ENCODE data around the gene CPLX3.

Gene CPLX3

DNA sequence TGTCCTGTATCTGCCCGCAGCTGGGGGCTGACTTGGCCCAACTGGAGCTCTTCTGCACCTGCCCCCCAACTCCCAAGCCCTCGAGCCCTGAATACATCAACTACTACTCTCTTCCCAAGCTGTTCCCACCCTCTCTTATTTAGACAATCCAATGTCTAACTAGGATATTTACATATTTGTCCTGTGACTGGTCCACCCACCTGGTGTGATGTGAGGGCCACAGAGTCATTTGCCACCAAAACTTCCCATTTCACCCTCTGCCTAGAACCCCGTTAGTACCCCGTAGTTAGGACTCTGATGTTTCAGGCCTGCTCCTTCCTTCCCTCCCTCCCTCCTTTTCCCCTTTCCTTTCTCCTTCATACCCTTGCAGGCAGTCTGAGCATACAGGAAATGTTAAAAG, 6.4 kb downstream of the CPLX3 start:
- DNase-seq (ENCODE audit: low read depth in 2 of 2): no peak
- TF ChIP-seq, protein P1, sequence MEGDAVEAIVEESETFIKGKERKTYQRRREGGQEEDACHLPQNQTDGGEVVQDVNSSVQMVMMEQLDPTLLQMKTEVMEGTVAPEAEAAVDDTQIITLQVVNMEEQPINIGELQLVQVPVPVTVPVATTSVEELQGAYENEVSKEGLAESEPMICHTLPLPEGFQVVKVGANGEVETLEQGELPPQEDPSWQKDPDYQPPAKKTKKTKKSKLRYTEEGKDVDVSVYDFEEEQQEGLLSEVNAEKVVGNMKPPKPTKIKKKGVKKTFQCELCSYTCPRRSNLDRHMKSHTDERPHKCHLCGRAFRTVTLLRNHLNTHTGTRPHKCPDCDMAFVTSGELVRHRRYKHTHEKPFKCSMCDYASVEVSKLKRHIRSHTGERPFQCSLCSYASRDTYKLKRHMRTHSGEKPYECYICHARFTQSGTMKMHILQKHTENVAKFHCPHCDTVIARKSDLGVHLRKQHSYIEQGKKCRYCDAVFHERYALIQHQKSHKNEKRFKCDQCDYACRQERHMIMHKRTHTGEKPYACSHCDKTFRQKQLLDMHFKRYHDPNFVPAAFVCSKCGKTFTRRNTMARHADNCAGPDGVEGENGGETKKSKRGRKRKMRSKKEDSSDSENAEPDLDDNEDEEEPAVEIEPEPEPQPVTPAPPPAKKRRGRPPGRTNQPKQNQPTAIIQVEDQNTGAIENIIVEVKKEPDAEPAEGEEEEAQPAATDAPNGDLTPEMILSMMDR (IDR thresholded peaks at IDR 0.05; ENCODE audit: low read depth, low read length): no peak
- H3K4me3 ChIP-seq (replicated peaks in 1 of 2; ENCODE audit: low read depth in 2 of 2, low read length in 2 of 2): no peak overlapping the region

DNA sequence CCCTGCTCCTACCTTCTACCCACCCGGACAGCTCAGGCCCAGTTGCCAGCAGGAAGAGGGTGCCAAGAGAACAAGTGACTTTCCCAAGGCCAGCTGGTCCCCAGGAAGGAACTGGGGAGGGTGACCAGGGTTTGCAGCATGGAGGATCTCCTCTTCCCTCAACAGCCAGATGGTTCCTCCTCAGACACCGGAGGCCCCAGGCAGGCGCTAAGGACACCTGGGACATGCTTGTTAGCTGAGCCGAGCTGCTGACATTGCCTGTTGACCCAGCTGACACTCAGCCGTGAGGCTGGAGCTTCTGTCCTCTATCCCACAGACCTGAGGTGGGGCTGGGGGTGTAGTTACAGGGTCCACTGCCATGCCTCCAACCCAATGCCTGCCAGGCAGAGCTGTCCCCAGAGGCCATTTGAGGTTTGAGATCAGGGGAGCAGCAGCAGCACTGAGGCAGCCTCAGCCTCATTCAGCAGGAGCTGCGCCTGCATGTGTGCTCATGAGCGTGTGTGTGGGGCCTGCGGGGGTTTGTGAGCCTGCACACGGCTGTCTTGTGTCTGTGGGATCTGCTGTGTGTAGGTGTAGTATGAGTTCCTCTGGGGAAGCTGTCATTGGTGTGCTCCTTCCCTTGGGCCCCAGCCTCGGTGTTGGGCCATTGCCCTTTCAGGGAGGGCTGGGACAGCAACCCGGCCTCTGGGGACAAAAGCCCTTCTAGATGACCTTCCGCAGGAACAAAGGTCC, 7.1 kb downstream of the CPLX3 start:
- DNase-seq (ENCODE audit: low read depth in 2 of 2): no peak
- no peak overlapping the region for H3K4me3 ChIP-seq (replicated peaks in 1 of 2; ENCODE audit: low read depth in 2 of 2, low read length in 2 of 2)
- TF ChIP-seq, protein P1 (IDR thresholded peaks at IDR 0.05; ENCODE audit: low read depth, low read length): no peak

DNA sequence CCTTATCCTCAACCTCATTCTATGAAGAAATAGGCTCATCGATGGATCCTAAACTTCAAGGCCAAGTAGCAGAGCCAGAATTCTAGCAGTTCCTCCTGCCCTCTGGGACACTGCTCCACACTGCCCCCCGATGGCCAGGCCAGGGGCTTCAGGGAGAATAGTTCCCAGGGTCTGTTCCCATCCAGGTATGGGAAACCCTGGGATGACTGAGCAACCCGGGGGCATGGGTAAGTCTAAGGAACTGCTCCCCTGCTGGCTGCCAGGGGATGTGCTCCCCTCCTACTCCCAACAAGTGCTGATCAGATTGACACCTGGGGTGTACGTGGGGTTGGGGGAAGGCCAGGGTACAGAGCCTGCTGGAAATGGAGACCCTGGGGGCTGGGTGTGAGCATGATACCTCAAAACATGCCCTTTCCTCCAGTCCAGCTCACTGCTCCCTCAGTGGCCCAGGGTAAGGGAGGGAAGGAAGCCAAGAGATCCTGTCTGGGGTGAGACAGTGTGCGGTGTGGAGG, 8.9 kb downstream of the CPLX3 start:
- no peak overlapping the region for H3K4me3 ChIP-seq (replicated peaks in 1 of 2; ENCODE audit: low read depth in 2 of 2, low read length in 2 of 2)
- DNase-seq (ENCODE audit: low read depth in 2 of 2): peak; percentile 57 to 59
- TF ChIP-seq, protein P1 (IDR thresholded peaks at IDR 0.05; ENCODE audit: low read depth, low read length): peak; percentile 92

DNA sequence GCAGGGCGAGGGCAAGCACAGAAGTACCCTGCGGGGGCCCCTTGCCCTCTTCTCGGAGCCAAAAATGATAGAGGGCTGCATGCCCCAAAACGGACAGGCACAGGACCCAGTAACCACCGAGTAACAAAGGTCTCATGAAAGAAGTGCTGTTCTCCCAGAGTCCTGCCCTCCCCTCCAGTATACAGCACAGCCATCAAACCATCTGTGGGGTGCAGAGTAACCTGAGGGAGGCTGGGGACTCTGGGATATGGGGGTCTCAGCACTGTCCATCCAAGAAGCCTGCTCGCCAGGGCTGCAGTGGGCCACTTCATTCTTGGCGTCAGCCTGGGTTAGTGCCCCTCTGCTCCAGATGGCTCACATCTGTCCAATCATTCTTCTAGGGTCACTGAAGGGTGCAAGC, 10.4 kb downstream of the CPLX3 start:
- DNase-seq (ENCODE audit: low read depth in 2 of 2): no peak
- TF ChIP-seq, protein P1 (IDR thresholded peaks at IDR 0.05; ENCODE audit: low read depth, low read length): no peak
- no peak overlapping the region for H3K4me3 ChIP-seq (replicated peaks in 1 of 2; ENCODE audit: low read depth in 2 of 2, low read length in 2 of 2)

DNA sequence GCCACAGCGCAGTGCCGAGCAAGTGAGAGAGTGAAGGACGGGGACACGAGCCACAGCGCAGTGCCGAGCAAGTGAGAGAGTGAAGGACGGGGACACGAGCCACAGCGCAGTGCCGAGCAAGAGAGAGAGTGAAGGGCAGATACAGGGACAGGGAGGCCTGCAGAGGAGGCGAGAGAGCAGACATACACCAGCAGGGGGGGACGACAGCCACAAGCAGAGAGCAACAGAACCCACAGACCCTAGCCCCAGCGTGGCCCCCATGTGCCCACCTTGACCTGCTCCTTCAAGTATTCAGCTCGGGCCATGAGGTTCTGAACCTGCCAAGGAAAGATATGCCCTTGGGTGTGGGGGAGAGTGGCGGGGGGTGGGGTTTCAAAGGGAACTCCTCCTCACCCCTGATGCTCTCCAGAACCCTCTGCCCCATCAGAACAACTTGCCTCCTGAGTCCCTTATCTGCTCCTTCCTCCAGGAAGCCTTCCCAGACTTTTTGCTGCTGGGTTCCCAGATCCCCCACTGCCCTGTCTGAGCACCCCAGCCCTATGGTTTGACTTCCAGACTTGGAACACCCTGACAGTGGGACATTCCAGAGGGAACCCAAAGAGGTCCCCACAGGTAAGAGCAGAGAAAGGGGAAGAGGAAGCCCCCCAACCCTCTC, 11.2 kb downstream of the CPLX3 start:
- no peak for DNase-seq (ENCODE audit: low read depth in 2 of 2)
- TF ChIP-seq, protein P1 (IDR thresholded peaks at IDR 0.05; ENCODE audit: low read depth, low read length): no peak
- no peak overlapping the region for H3K4me3 ChIP-seq (replicated peaks in 1 of 2; ENCODE audit: low read depth in 2 of 2, low read length in 2 of 2)

DNA sequence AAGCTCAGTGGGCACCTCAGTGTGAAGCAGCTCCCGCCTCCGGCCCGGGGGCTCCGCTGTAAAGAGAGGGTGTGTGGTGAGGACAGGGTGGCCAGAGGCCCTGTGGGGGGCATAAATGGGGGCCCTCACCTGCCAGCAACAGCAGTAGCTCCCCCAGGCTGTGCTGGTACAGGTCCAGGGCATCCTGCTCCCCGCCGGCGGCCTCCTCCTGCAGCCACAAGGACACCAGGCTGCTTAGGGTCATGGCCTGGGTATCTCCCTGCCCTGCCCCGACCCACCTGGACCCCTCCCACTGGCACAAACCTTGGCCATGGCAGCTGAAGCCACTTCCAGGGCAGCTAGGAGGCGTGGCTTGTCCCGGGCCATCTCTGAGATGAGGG, 11.7 kb downstream of the CPLX3 start:
- H3K4me3 ChIP-seq (replicated peaks in 1 of 2; ENCODE audit: low read depth in 2 of 2, low read length in 2 of 2): no peak overlapping the region
- no peak for DNase-seq (ENCODE audit: low read depth in 2 of 2)
- TF ChIP-seq, protein P1 (IDR thresholded peaks at IDR 0.05; ENCODE audit: low read depth, low read length): no peak
